ENCODE measurements around the gene DYRK1B. TPM values are rescaled to one million over a fixed set of nuclear protein-coding genes. Genes with fewer than 3 reads are reported as not detected.
A peak's percentile ranks its signal among the peaks of the same experiment; 100 is the strongest.

Gene DYRK1B
- total and polyA plus RNA-seq, 3 experiments from 2014 or later = 7.9 to 15.3 (median 9.1) TPM

- peak in 2 of 5 donors; percentile 43 to 45 for DNase-seq
- peaks cover 0 to 23% (median 8%) of the 10 kb centered on the region in 3 donors for H3K36me3 Mint-ChIP-seq
Measured at GRCh38 chr19:39843919-39844793, 10.2 kb upstream of the DYRK1B start.

GRCh38 chr19:39842693-39843435 lies 8.9 kb upstream of the DYRK1B start:
- Histone ChIP-seq H3K9me3 (ENCODE audit: low read length) (no peaks in the 10 kb centered on the region), H3K27me3 (ENCODE audit: insufficient read depth, low read length, poor library complexity, severe bottlenecking) (no peaks in the 10 kb centered on the region), H3K27ac (ENCODE audit: low read depth, low read length) (no peak overlapping the region), H3K4me3 (ENCODE audit: low read length) (no peak overlapping the region), H3K4me1 (ENCODE audit: insufficient read depth, low read length) (peaks cover 48% of the 10 kb centered on the region), H3K36me3 (ENCODE audit: insufficient read depth, low read length) (peaks cover 21% of the 10 kb centered on the region)
- H3K27ac Mint-ChIP-seq = peak overlapping the region in 7 of 8 donors; percentile 35 to 91 (median 70)
- no peaks in the 10 kb centered on the region for H3K9me3 Mint-ChIP-seq
- H3K27me3 Mint-ChIP-seq = no peaks in the 10 kb centered on the region
- peak overlapping the region in 4 of 7 donors; percentile 34 to 65 (median 57) for H3K4me3 Mint-ChIP-seq
- CTCF ChIA-PET = interaction anchor here (0.7 to 6.4 kb wide), 13 partner anchors 9 to 321 kb away, joined by 3 to 68 read pairs (median 8); partner anchors contain the start of genes DYRK1B and PSMC4
- no peak for DNase-seq
- peaks cover 1 to 34% (median 12%) of the 10 kb centered on the region in 3 donors for H3K36me3 Mint-ChIP-seq
- POLR2A ChIA-PET = no interaction called here
- H3K4me1 Mint-ChIP-seq = peaks cover 47 to 65% (median 52%) of the 10 kb centered on the region in 3 donors

More at GRCh38 chr19:39843919-39844793, 10.2 kb upstream of the DYRK1B start:
- H3K27me3 ChIP-seq (ENCODE audit: insufficient read depth, low read length, poor library complexity, severe bottlenecking) = no peaks in the 10 kb centered on the region
- no peaks in the 10 kb centered on the region for H3K9me3 ChIP-seq (ENCODE audit: low read length)
- H3K4me1 ChIP-seq (ENCODE audit: insufficient read depth, low read length) = peaks cover 48% of the 10 kb centered on the region
- H3K4me3 ChIP-seq (ENCODE audit: low read length) = peak overlapping the region; percentile 74
- peaks cover 12% of the 10 kb centered on the region for H3K36me3 ChIP-seq (ENCODE audit: insufficient read depth, low read length)
- ChIA-PET CTCF (interaction anchor here (0.6 to 6.4 kb wide), 20 partner anchors 8 to 311 kb away, joined by 3 to 68 read pairs (median 4); partner anchors contain the start of genes DYRK1B, EID2B and PSMC4), POLR2A (interaction anchor here (1.0 kb wide), 1 partner anchor 51 kb away, joined by 3 read pairs; no protein-coding TSS in a partner anchor)
- H3K9me3 Mint-ChIP-seq = no peaks in the 10 kb centered on the region
- H3K4me3 Mint-ChIP-seq = peak overlapping the region; percentile 79 to 94 (median 90)
- H3K27ac Mint-ChIP-seq = peak overlapping the region in 7 of 8 donors; percentile 11 to 98 (median 95)
- H3K4me1 Mint-ChIP-seq = peaks cover 47 to 65% (median 52%) of the 10 kb centered on the region in 3 donors
- H3K27ac ChIP-seq (ENCODE audit: low read depth, low read length) = no peak overlapping the region
- H3K27me3 Mint-ChIP-seq = no peaks in the 10 kb centered on the region

- Mint-ChIP-seq H3K36me3 (peaks cover 7 to 51% (median 22%) of the 10 kb centered on the region in 3 donors), H3K4me1 (peaks cover 38 to 53% (median 41%) of the 10 kb centered on the region in 3 donors), H3K27ac (peak overlapping the region in 3 of 8 donors; percentile 46 to 63 (median 51)), H3K9me3 (no peaks in the 10 kb centered on the region), H3K4me3 (peak overlapping the region in 1 of 7 donors; percentile 7), H3K27me3 (no peaks in the 10 kb centered on the region)
- no peak overlapping the region for H3K4me3 ChIP-seq (ENCODE audit: low read length)
- ChIA-PET CTCF (no interaction called here), POLR2A (no interaction called here)
- DNase-seq = no peak
- no peaks in the 10 kb centered on the region for H3K9me3 ChIP-seq (ENCODE audit: low read length)
- H3K27me3 ChIP-seq (ENCODE audit: insufficient read depth, low read length, poor library complexity, severe bottlenecking) = no peaks in the 10 kb centered on the region
- H3K36me3 ChIP-seq (ENCODE audit: insufficient read depth, low read length) = peaks cover 37% of the 10 kb centered on the region
- H3K4me1 ChIP-seq (ENCODE audit: insufficient read depth, low read length) = peaks cover 41% of the 10 kb centered on the region
- no peak overlapping the region for H3K27ac ChIP-seq (ENCODE audit: low read depth, low read length)
Measured at GRCh38 chr19:39841041-39841440, 7.1 kb upstream of the DYRK1B start.

DNA sequence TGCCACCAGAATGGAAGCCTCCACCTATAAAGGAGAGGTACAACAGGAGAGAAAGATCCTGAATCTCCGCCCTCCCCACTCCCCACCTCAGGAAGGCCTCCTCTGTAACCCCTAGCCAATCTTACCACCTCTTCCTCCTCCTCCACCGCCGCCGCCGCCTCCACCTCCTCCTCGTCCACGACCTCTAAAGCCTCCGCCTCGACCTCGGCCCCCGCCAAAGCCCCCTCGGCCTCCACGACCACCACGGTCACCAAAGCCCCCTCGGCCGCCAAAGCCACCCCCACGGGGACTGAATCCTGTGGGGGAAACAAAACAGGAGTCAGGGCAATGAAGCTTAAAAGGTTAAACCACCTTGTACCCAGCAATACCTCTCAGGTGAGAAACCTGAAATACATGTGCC lies 6.5 kb upstream of the DYRK1B start:
- Histone ChIP-seq H3K36me3 (ENCODE audit: insufficient read depth, low read length) (peaks cover 38% of the 10 kb centered on the region), H3K4me1 (ENCODE audit: insufficient read depth, low read length) (peaks cover 40% of the 10 kb centered on the region), H3K4me3 (ENCODE audit: low read length) (no peak overlapping the region), H3K27me3 (ENCODE audit: insufficient read depth, low read length, poor library complexity, severe bottlenecking) (no peaks in the 10 kb centered on the region), H3K9me3 (ENCODE audit: low read length) (no peaks in the 10 kb centered on the region), H3K27ac (ENCODE audit: low read depth, low read length) (no peak overlapping the region)
- POLR2A ChIA-PET = no interaction called here
- Mint-ChIP-seq H3K36me3 (peaks cover 7 to 50% (median 22%) of the 10 kb centered on the region in 3 donors), H3K4me3 (no peak overlapping the region), H3K27ac (no peak overlapping the region), H3K9me3 (no peaks in the 10 kb centered on the region), H3K4me1 (peaks cover 34 to 48% (median 36%) of the 10 kb centered on the region in 3 donors), H3K27me3 (no peaks in the 10 kb centered on the region)
- DNase-seq = no peak
- CTCF ChIA-PET = no interaction called here

DNA sequence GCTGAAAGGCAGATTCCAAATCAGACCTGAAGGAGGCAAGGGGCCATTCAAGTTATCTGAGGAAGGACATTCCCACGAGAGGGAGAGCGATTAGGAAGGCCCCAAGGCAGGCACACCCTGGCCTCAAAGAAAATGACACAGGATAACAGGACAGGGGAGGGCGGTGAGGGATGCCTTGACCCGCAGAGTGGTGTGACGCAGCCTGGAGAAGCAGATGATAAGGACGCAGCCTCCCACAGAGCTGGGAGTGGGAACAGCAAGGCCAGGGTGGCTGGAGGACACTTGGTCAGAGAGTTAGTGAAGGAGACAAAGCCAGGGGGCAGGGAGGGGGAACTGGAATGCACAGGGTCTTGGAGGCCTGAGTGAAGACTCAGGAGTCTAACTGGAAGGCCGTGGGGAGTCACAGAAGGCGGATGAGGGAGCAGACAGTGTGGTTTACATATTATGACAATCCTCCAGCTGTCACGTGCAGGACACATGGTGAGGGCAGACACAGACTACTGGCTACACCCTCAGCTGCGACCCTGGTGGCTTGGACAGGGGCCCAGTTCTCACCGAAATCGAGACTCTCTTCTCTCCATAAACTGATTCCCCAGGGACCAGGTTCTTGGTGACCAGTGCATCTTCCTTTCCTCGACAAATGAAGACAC lies 5.8 kb upstream of the DYRK1B start:
- Mint-ChIP-seq H3K4me3 (no peak overlapping the region), H3K27me3 (no peaks in the 10 kb centered on the region), H3K27ac (peak overlapping the region in 5 of 8 donors; percentile 48 to 78 (median 52)), H3K4me1 (peaks cover 27 to 42% (median 29%) of the 10 kb centered on the region in 3 donors), H3K9me3 (no peaks in the 10 kb centered on the region), H3K36me3 (peaks cover 7 to 52% (median 22%) of the 10 kb centered on the region in 3 donors)
- ChIA-PET POLR2A (no interaction called here), CTCF (no interaction called here)
- Histone ChIP-seq H3K27ac (ENCODE audit: low read depth, low read length) (no peak overlapping the region), H3K27me3 (ENCODE audit: insufficient read depth, low read length, poor library complexity, severe bottlenecking) (no peaks in the 10 kb centered on the region), H3K4me1 (ENCODE audit: insufficient read depth, low read length) (peaks cover 33% of the 10 kb centered on the region), H3K36me3 (ENCODE audit: insufficient read depth, low read length) (peaks cover 38% of the 10 kb centered on the region), H3K9me3 (ENCODE audit: low read length) (no peaks in the 10 kb centered on the region), H3K4me3 (ENCODE audit: low read length) (no peak overlapping the region)
- no peak for DNase-seq

GRCh38 chr19:39838569-39838968 lies 4.6 kb upstream of the DYRK1B start:
- no peak overlapping the region for H3K4me3 Mint-ChIP-seq
- DNase-seq = no peak
- peaks cover 10 to 61% (median 23%) of the 10 kb centered on the region in 3 donors for H3K36me3 Mint-ChIP-seq
- Histone ChIP-seq H3K36me3 (ENCODE audit: insufficient read depth, low read length) (peaks cover 43% of the 10 kb centered on the region), H3K4me1 (ENCODE audit: insufficient read depth, low read length) (peaks cover 26% of the 10 kb centered on the region), H3K4me3 (ENCODE audit: low read length) (no peak overlapping the region), H3K9me3 (ENCODE audit: low read length) (no peaks in the 10 kb centered on the region), H3K27ac (ENCODE audit: low read depth, low read length) (no peak overlapping the region), H3K27me3 (ENCODE audit: insufficient read depth, low read length, poor library complexity, severe bottlenecking) (no peaks in the 10 kb centered on the region)
- no peaks in the 10 kb centered on the region for H3K27me3 Mint-ChIP-seq
- POLR2A ChIA-PET = no interaction called here
- CTCF ChIA-PET = no interaction called here
- H3K9me3 Mint-ChIP-seq = no peaks in the 10 kb centered on the region
- peak overlapping the region in 1 of 8 donors; percentile 88 for H3K27ac Mint-ChIP-seq
- peaks cover 21 to 38% (median 23%) of the 10 kb centered on the region in 3 donors for H3K4me1 Mint-ChIP-seq

DNA sequence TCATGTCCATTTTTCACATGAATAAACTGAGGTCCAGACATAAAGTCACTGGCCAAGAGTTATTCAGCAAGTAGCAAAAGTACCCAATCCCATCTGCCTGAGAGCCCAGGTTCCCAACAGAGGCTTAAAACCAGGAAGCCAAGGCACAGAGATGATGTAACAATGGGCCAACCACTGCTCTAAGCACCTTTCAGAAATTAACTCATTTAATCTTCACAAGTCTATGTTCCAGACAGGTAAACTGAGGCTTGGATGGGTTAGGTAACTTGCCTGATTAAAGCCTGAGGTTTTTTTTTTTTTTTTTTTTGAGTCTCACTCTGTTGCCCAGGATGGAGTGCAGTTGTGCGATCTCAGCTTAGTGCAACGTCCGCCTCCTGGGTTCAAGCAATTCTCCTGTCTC lies 4.0 kb upstream of the DYRK1B start:
- H3K36me3 Mint-ChIP-seq = peaks cover 10 to 61% (median 23%) of the 10 kb centered on the region in 3 donors
- Histone ChIP-seq H3K4me1 (ENCODE audit: insufficient read depth, low read length) (peaks cover 22% of the 10 kb centered on the region), H3K9me3 (ENCODE audit: low read length) (no peaks in the 10 kb centered on the region), H3K36me3 (ENCODE audit: insufficient read depth, low read length) (peaks cover 43% of the 10 kb centered on the region), H3K27me3 (ENCODE audit: insufficient read depth, low read length, poor library complexity, severe bottlenecking) (no peaks in the 10 kb centered on the region), H3K27ac (ENCODE audit: low read depth, low read length) (no peak overlapping the region), H3K4me3 (ENCODE audit: low read length) (no peak overlapping the region)
- peaks cover 19 to 35% (median 21%) of the 10 kb centered on the region in 3 donors for H3K4me1 Mint-ChIP-seq
- CTCF ChIA-PET = no interaction called here
- POLR2A ChIA-PET = no interaction called here
- no peaks in the 10 kb centered on the region for H3K27me3 Mint-ChIP-seq
- H3K4me3 Mint-ChIP-seq = no peak overlapping the region
- no peak for DNase-seq
- H3K9me3 Mint-ChIP-seq = no peaks in the 10 kb centered on the region
- peak overlapping the region in 1 of 8 donors; percentile 46 for H3K27ac Mint-ChIP-seq

All from CD8-positive, alpha-beta memory T cell (primary cell).